Stimulated activated CD8-positive, alpha-beta memory T cell treated with anti-CD3 and anti-CD28 coated beads, Interleukin-7, amount 100 ng/mL, for 48 hours (primary cell): Measurements from ENCODE around the gene ATP1A1.

Source experiments
- DNase-seq, 2 donors: peaks; one replicate each; pipeline ENCODE4 v3.0.0-alpha.2; 2020; ENCODE audit warnings: low read depth in 1 of 2; ENCODE audit errors: extremely low read depth in 1 of 2

ATP1A1 gene

DNA sequence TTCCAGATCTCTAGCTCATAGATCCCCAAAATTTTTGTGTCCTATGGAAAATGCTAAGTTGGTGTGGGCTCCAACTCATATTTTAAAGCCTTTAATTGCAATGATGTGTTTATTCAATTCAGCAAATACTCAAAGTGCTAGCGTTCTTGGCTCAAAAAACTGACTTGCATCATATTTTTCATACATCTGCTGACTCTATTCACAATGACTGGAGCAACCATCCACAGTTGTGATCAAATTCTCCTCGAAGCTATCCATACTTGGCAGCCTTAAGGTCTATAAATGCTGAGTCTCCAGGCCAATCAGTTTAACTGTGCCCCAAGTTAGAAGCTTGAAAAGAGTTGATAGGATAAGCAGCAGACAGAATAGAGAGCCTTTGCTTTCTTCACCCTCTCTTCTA, 2.9 kb upstream of the ATP1A1 start:
- DNase-seq = no peak

DNA sequence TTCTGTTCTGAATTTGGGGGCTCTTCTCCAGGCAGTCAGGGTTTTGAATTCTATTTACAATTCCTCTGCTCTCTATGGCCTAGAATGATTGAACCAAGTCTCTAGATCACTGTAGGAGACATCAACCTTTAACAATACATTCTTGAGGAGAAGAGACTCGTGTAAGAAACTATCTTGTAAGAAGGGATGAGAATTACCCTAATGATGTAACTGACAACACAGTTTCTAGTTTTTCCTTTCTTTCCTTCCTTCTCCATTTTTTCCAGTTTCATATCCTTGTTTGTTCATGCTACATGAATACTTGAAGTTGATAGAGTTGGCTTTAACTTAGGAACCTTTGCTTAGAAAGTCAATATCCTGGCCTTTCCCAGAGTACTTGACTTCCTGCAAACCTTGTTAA, 1.3 kb upstream of the ATP1A1 start:
- no peak for DNase-seq

DNA sequence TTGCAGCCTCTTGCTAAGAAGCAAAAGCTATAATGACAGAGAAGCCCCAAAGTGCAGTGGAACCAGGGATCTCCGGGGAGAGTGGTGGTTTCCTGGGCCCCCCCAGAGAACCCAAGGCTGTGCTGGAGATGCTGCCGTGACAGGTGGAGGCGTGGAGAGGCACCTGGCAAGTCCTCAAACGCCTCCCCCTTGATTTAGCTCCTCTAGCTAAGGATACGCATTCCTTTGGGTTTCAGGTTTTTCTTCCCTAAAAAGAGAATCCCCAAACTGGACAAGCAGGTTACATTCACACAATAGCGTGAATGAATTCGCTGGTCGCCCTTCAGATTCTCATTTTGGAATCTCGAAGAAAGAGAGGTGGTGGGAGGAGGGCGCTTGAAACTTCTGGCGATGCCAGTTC, 853 bp upstream of the ATP1A1 start:
- no peak for DNase-seq

DNA sequence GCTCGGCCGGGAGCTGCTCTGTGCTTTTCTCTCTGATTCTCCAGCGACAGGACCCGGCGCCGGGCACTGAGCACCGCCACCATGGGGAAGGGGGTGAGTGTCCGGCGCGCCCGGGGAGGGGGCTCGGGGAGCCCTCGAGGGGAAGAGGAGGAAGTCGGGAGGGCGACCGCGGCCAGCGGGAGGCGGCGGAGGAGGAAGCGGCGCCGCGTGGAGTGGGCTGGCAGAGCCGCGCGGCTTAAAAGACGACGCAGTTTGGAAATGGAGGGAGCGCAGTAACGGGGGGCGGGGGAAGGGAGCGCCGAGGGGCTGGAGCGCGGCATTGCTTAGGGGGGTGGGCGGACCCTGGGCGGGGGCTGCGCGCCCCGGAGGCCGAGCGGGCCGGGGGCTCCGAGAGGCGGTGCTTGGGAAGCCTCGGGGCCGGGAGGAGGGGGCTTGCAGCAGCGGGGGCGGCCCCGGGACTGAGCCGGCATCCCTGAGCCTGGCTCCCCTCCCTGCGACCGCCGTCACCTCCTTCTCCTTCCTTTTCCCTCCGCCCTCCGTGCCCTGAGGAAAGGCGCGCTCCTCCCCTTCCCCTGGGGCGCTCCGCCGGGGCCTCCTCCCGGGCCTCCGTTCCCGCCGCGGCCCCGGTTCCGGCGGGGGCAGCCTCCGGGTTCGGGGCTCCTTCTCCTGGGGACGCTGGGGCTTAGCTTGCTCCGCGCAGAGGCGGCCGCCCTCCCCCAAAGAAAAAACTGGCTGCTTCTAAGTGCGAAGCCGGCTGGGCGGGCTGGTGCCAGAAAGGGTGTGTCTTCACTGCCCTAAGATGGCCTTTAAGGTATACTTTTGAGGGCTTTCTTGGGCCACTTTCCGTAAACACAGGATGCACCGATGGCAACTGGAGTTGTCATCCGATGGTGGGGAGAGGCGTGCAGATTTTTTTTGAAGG, 648 bp downstream of the ATP1A1 start:
- no peak for DNase-seq

DNA sequence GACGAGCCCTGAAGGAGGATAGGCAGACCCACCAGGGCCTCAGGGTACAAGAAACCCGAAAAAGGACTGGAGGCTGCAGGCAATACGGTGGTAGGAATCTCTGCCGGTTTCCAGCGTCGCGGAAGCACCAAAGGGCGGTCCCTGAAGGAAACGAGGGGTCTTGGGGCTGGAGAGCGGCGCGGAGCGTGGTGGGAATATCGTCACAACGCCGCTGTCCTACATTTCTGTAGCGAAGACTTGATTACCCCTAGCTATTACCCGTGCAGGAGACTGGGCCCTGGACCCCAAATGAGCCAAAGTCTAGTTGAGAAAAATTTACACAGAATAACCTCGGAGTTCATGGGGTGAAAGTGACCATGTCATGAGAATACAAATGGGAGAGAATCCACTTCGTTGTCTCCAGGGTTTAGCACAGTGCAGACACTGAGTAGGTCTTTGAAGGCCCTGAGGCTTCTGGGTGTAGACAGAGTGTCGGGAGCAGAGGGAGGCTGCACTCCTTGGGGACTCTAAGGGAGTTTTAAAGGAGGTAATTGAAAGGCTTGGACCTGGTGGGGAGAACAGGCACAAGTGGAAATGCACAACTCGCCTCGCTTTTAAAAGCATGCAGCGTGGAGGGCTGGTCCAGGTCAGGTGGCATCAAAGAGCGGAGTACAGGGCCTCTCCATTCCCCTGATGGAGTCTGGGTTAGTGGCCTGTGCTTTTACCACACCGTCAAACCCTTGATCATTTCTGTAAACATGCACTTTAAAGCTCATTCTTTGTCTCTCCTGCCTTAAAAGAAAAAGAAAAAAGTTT, 1.5 kb downstream of the ATP1A1 start:
- DNase-seq = no peak

DNA sequence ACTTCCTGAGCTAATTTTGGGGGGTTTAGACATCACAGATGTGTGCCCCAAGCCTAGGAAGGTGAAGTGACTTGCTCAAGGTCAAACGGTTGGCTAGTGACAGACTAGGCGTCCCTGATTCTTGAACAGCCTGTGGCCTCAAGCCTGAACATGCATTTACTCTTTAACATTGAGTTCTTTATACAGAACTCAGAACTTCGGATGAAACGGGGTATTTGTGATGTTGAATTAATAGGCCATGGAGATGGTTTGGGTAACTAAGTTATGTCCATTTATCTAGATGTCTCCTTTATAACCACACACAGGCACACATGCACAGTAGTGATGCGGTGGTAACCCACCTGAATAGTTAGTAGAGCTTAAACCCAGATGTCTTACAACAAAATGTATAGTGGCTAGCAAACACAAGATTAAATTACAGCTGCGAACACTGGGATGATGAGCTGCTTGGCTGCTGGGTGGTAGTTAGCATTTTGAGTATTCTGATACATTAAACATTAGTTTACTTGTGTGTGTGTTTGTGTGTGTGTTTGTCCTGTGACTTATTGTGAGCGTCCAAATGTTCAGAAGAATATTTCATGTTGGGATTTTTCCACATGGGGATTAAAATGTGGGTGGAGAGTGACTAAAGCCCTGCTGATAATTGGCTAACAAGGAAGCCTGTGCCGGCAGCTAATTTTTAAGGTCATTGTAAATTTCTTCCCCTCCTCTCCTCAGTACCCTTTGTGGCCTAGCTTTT, 2.3 kb downstream of the ATP1A1 start:
- DNase-seq = no peak

DNA sequence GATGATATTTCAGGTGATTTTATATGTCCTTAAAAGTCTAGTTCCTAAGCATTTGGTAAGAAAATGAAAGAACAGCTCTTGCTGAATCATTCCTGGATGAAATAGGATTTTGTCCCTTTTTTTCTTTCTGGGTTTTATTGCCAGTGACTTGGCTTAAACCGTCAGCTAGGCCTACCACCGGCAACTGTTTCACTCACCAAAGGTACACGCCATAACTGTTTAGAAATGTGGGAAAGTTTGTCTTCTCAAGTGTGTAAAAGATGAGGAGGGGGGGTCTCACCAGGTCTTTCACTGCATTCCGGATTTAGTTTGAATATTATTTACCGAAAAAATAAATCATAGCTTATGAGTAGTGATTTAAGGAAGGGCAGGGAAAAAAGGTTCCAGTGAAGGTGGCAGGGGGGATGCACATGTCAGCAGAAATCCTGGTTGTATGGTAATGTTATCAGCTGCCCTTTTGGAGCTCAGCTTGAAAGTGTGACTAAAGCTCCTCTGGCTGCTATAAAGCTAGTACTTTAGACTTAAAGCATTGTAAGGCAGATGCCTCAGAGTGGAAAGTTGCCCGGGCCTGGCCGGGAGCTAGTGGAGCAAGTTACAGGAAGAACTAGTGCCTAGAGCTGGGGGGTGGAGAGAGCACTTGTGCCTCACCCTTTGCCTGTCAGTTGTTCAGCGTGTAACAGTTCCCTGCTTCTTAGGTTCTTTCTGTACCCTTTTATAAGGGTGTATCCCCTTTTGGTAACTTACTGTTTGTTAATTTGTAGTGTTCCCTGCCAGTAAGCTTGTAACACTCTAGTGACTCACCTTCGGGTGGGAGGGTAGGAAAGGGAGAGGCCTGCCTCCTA, 3.1 kb downstream of the ATP1A1 start:
- DNase-seq = peak in 1 of 2 donors; percentile 57

DNA sequence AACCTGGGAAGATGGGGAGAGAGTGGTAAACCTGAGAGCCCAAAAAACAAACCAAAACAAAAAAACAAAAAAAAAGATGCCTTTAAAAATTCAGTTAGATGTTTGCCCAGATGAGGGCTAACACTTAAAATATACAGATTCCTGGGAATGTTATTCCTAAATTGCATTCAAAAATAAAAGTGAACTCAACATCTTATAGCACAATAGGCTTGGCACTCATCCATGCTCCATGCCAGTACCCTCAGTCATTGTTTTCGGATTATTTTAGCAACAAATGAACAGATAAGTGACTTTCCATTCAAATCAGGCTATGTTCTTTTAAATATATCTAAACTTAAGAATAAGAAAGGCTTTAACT, 3.7 kb downstream of the ATP1A1 start:
- DNase-seq = no peak

DNA sequence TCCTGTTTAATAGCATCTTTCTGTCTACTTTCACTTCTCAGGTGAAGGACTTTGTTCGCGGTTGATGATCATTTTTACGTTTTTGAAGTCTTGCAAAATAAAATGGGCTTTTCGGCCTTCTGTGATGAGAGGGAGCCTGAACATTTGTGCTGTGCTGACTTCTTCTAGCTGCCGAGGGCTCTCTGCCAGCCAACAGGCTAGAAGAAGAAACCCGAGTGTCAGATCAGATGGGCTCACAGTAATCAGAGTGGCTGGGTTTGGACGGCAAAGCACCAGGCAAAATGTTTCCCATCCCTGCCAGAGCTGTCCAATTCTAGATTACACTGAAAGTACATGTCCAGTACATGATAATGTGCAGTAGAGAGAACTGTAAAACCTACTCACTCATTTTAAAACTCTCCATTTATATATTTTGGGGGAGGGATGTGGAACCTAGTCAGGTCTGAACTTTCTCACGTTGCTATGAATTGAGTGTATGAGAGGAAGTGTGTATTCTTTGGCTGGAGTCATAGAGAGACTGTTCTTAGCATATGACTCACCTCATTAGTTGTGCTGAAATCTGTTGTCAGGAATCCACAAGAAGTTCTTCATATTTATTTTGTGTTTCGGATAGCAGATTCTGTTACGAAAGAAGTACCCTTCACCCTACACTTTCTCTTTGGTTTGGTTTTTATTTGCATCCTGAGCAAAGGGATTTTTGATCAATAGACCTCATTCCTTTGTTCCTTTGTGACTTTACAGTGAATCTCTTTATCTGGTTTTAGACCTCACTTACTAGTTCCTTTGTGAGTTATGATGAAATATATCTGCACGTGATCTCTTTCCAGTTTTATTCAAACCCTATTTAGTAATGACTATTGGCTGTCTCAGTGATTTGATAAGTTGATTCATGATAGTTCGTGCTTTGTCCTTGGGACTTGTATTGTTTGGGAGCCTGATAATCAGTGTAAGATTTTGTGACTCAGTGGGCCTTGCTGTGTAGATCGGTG, 4.8 kb downstream of the ATP1A1 start:
- no peak for DNase-seq

DNA sequence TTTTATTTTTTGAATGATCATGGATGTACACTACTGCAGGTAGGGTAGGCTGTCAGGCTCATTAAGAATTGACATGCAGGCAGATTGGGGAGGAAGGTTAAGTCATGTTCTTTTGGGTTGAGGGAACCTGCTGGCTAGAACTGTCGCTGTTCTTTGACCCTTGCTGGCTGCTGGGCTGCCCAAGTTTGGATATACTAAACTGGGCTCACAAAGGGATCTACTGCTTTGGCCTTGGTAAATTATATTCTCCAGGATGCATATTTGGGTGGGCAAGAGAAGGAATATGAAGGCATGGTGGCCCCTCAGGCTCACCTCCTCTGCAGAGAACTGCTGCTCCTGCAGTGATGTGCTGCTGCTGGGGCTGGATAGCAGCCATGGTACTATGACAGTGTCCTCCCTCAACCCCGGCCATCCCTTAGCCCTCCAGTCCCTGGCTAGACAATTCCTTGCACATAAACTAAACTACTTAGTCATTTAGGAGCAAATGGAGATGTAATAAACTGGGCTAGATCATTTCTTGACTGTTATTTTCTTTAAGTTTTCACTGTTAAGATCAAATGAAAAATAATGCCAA, 6.1 kb downstream of the ATP1A1 start:
- no peak for DNase-seq

DNA sequence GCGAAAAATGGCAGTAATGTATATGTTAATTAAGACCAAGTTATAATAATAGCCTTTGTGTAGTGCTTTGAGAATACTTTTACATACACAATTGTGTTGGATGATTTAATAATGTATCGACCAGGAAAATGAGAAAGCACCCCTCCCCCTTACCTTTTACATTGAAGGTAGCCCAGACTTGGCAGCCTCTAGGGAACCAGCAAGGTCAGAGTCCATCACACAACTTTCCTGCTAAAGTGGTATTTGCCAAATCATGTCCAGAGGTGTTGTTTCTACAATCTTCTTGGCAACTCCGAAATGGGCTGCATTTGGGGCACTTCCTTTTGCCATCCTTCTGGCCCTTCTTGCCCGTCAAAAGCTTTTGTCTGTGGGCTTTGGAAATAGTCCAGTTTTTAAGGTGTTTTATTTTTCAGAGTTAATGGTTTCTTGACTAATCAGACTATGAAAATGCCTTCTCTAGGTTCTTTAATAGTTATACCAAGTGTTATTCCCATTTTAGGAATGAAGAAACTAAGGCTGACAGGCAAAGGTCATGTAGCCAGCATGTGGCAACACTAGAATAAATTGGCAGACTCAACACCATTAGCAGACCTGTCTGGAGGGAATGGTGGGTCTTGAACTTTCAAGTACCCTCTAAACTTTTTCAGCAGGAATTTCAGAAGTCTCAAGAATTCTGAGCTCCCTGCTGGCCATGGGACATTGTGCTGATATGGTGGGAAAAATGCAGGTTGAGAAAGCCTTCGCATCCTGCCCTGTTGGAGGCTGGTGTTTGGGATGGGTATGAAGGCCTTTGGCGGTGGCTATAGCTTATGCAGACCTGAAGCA, 6.8 kb downstream of the ATP1A1 start:
- DNase-seq = no peak

DNA sequence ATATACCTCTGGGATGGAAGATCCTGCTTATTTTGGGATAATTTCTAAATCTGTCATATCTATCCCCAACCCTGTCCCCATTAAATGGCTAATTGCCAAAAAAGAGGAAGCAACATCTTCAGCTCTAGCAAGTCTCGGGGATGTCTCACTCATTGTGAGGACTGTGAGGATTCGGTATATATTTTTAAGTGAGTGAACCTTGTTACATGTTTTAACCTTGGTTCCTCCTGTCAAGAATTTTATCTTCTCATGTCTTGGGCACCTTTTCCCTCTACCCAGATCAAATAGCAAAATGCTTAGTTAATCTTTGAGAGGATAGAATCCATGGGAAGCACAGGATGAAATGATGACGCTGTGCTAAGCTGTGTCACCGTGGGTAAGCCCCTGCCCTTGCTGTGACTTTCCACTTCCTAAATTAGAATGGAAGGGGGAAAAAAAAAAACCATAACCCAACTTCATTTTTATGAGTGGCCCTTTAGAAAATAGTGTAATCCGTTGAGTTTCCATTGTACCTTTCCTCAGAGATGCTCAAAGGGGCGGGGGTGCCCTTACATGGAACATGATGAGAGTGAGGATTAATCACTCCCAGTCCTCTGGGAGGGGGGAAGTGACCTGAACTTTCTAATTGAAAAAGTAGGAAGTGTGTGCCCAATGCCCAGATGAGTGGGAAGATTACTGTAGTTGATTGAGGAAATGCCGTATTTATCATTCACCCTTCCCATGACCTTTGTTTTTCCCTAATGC, 7.6 kb downstream of the ATP1A1 start:
- no peak for DNase-seq

DNA sequence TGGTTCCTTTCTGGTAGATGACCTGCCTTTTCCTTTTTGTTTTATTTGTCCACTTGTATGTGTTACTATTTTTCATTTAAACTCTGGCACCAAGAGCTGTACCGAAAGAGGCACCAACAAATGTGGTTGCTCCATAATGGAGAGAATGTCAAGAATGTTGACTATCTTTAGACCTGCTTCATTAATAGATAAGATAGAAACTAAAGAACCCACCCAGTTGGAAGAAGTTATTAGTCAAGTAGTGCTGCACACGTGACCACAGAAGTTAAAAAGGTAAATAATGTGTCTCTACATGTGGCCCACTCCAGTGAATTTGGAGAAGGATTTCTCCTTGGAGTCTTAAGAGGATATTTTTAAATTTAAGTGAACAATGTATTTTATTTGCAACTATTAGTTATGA, 9.3 kb downstream of the ATP1A1 start:
- DNase-seq = no peak

DNA sequence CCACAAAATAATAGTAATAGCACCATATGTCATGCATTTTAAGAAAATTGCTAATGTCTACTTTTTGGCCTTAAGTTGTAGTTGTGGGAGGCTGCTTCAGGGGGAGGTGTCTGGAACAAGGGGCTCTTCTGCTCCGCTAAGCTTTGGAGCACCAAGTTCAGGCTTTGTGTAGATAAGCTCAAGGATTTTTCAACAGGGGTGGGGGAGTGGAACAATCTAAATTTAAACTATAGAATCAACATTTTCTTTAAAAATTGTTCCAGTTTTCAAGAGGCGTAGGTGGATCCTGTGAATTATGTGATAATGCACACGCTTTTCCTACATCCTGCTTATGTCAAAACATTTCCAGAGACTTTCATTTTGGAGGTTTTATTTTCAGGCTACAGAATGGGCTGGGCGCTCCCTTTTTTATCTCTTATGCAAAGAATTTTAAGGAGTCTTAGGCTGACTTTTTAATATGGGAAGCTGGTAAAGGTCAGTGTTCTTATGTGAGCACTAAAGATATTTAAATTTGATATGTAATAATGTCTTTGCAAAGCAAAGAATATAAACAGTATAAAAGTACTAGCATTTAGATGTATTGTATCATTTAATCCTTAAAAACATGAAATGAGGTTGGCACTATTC, 9.9 kb downstream of the ATP1A1 start:
- DNase-seq = no peak

DNA sequence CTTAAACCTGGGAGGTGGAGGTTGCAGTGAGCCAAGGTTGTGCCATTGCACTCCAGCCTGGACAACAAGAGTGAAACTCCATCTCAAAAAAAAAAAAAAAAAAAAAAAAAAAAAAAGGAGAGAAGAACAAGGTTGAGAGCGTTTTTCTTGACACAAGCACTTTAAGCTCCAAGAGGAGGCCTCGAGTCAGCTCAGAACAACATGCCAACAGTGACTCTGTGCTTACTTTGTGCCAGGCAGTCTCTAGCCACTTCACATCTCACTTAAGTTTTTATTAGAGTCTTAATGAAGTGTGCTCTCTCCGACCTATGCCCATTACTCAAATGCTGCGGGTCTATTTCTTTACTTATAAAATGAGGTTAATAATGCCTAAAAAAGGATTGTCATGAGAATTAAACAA, 13.0 kb downstream of the ATP1A1 start:
- DNase-seq = no peak

DNA sequence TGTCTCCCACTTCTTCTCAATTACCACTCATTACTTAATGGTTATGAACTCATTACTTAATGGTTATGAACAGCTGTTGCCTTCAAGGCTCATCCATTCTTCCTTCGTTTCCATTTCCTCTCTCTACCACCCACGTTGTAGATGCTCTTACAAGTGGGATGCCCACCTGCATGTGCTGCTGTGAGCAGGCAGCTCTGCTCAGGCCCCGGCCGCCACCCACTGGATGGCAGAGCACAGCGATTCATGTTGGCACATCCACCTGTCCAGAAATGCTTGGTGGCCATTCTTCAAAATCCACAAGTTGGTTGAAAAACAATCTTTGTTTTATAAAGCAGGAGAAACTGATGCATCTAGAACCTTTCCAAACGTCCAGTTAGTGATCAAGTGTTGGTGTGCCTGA, 14.5 kb downstream of the ATP1A1 start:
- DNase-seq = no peak

DNA sequence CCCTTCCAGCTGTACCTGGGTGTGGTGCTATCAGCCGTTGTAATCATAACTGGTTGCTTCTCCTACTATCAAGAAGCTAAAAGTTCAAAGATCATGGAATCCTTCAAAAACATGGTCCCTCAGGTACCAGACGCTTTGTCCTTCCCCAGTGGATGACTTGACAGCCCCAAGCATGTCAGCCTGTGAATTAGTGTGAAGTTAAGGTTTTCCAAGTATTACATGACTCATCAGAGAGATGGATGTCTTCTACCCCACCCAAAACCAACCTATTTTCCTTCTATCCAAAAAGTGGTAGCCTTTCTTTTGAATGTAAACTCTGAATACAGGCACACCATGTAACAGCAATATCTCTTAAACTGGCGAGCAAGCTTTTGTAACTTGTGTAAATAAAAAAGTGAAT, 15.1 kb downstream of the ATP1A1 start:
- no peak for DNase-seq
